GM19467 (cell line): ENCODE measurements around the gene GTF3C4.

Experiments used
- ATAC-seq: cut with Tn5 transposase; IDR thresholded peaks from one replicate; pipeline ENCODE4 v1.9.1; 2021; ENCODE audit warnings: mild to moderate bottlenecking, moderate library complexity; ENCODE audit not compliant: unreplicated experiment

GTF3C4 gene, protein sequence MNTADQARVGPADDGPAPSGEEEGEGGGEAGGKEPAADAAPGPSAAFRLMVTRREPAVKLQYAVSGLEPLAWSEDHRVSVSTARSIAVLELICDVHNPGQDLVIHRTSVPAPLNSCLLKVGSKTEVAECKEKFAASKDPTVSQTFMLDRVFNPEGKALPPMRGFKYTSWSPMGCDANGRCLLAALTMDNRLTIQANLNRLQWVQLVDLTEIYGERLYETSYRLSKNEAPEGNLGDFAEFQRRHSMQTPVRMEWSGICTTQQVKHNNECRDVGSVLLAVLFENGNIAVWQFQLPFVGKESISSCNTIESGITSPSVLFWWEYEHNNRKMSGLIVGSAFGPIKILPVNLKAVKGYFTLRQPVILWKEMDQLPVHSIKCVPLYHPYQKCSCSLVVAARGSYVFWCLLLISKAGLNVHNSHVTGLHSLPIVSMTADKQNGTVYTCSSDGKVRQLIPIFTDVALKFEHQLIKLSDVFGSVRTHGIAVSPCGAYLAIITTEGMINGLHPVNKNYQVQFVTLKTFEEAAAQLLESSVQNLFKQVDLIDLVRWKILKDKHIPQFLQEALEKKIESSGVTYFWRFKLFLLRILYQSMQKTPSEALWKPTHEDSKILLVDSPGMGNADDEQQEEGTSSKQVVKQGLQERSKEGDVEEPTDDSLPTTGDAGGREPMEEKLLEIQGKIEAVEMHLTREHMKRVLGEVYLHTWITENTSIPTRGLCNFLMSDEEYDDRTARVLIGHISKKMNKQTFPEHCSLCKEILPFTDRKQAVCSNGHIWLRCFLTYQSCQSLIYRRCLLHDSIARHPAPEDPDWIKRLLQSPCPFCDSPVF

DNA sequence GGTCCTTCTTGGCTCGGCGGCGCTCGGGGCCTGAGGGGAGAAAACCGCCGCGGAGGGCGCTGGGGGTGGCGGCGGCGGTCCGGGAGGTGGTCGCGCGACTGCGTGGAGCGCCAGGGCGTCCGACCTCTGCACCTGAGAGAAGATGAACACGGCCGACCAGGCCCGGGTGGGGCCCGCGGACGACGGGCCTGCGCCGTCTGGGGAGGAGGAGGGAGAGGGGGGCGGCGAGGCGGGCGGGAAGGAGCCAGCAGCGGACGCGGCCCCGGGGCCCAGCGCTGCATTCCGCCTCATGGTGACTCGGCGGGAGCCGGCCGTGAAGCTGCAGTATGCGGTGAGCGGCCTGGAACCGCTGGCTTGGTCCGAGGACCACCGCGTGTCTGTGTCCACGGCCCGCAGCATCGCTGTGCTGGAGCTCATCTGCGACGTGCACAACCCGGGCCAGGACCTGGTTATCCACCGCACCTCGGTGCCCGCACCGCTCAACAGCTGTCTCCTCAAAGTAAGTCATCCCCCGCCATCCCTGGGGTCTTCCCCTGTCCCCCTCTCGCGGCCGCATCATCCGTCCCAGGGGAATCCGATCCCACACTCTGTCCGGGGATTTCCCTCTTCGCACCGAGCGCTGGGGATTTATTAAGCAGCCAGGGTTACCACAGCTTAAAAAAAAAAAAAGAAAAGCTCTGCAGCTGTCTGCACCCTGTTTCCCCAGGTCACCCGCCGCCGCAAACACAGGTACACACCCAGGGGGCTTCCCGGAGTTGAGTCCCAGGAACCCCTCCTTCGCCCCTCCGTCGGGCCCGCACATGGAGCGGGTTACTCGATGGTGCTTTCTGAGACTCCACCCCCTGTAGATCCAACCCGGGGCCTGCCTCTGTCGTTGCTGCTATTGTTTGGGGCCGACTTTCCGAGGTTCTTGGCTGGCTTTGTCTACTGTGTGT is at the start of gene GTF3C4:
Gene GTF3C4 (plus strand): TSS at position 8 of the 935 bp plus-strand sequence. CDS start 135 bp downstream, at position 143.
- ATAC-seq, result peak; percentile 22

DNA sequence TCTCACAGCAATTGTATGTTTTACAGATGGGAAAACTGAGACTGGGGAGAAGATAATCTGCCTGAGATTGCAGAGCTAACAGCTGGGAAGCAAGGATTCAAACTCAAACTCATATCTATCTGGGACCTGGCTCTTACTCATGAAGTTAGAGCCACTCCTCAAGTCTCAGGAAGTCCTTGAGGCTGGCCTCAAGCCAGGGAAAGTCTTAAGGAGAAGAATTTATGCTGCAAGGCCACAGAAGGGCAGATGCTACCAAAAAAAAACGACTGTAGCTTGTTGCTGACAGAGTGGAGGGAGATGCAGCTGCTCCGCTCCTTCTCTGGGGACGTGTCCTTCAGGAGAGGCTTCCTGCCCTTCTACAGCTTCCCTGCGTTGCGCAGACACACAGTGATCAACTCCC is 48.1 kb upstream of the GTF3C4 start:
- no peak for ATAC-seq

DNA sequence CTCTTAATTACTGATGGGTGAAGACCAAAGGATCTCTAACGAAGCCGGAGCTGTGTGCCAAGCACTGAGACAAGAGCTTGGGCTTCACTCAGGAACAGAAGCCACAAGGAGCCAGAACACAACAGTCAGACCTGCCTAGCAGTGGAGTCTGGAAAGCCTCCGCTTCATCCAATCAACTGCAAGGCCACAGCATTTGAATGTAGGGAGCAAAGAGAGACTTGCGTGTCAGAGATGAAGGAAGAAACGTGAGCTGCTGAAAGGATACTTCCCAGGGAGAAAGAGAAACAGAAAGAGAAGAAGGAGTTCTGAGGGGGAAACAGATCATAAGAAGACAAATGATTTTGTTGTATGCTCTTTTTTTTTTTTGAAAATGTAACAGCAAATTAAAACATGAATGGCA is 44.0 kb upstream of the GTF3C4 start:
- no peak for ATAC-seq

DNA sequence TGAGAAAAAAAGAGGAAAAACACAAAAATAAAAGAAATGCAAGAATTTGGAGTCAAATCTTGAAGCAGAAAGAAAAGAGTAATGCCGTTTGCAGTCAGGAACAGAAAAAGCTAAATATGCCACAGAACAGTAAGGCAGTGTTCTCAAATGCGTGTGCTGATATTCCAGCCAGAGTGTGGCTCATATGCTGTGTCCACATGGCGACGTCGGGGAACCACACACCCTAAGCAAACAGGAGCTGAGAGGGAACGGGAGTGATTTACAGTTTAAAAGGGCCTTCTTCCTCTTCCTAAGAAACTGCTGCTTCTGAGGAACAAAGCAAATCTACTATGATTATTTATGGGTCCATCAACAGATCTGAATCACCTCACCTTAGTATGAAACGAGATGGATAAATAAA is 43.2 kb upstream of the GTF3C4 start:
- no peak for ATAC-seq

DNA sequence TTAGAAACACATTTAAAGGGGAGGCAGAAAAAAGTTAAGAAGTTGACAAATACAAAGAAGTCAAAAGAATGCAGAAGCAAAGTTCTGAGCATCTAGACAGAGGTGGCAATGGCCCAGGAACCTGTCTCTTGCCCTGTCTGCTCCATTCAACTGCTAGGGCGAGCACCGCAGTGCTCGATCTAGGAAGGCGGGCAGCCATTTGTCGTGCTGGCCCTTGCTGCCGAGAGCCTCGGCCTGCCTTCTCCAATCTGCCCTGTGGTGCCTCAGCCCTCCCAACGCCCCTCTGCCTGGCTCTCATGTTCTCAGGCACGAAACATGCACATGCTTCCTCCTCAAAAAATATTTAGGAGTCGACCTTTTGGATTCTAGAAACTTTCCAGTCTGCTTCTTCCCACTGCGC is 42.7 kb upstream of the GTF3C4 start:
- ATAC-seq, result no peak

DNA sequence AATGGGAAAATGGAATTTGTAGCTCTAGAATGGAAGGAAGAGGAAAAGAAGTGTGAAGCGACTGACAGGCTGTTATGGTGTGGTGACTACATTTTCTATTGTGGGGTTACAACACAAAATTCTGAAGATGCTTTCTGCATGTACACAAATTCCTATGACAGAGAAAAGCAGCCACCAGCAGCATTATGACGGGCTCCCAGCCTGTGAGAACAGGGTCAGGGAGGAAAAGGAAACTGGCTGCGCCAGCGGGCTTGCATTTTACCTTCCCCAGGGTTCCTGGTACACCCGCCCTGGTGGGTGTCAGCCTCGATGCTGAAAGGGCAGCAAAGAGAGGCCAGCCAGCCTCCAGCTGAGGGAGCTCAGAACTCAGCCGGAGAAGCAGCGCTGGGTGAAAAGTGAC is 41.5 kb upstream of the GTF3C4 start:
- no peak for ATAC-seq

DNA sequence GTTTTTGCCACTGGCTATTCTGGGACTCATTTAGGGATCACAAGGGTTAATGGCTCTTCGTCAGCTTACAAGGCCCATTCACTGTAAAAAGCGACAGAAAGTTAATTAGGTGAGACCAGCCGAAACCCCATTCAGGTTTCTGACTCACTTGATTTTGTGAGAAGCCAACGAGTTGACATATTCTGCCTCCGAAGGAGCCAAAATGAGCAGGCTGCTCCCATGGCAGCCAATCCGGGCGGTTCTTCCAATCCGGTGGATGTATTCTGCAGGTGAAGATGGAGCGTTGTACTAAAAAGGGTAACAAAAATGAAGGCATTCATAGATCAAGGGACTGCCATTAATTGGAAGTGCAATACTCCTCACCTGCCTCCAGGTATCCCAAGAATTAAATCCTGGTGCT is 40.1 kb upstream of the GTF3C4 start:
- ATAC-seq, result no peak

DNA sequence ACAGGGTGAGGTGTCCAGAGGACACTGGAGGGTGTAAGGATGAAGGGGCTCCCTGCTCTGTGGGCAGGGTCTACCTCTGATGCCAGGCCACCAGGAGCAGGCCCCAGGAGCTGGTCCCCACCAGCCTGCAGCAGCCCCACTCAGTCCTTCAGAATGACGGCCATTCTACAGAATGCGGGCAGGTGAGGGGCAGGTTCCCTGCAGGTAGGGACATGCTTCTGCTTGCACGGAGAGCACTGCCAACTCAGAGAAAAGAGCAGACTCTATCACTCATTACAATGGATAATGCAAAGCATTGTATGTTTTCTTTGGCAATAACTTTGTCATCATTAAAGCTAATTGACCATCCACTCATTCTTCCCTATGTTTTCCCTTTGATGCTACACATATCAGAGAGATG is 39.5 kb upstream of the GTF3C4 start:
- no peak for ATAC-seq

DNA sequence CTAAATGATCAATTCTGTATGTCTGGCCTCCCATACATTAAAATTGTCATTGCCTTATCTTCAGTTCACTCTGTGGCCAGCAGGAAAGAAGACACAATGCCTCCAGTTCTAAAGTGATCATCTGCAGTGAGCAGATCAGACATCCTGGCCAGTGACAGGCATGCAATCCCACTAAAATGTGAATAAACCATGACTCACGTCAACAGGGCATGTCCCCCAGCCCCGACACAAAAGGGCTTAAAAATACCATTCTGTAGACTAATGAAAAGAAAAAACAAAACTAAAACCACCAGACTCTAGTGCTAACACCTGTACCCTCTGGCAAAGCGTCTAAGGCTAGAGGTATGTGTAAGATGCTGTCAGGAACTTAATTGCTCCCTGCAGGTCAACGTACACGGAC is 39.0 kb upstream of the GTF3C4 start:
- ATAC-seq, result no peak

DNA sequence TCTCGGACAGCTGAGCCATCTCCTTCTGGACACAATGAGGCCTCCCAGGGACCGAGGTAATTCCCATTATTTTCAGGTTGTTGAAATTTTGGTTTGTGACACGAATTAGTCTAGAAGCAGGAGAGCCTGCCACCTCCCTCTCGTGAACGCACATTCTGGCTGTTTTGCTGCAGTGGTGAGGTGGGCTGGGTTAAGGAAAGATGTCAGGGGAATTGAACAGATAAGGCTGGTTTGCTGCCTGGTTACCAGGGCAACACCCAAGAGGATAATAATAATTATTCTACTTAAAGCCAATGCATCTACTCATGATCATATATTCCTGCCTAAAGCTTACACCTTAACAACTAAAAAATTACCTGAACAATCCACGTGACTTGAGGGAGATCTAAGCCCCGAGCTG is 38.6 kb upstream of the GTF3C4 start:
- ATAC-seq, result no peak

DNA sequence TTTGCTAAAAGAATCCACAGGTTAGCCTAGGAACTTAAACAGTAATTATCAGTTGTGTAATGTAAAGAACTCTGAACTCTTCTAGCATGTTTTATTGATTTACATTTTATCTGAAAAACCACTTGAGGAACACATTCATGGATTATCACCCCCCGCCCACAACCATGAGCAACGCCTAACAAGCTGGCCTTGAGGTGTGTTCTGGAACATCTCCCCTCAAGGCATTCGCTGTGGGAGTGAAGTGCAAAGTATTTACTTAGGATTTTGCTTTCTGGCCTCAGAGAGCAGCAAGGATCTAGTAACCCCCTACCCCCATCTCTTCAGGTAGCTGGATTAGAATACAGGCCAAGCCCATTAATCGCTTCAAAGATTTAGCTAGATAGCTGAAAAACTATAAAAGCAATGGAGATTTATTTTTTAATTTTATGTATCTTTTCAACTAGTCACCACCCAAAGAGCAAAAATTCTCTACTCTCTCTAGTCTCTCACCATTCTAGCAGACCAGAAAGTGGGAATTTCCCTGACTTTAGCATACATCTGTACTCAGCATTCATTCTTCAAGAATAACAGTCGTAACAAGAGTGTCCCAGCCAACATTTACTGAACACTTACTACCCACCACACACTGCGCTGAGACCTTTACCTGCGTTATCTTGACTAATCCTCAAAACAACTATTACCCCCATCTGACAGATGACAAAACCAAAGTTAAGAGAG is 37.7 kb upstream of the GTF3C4 start:
- no peak for ATAC-seq

DNA sequence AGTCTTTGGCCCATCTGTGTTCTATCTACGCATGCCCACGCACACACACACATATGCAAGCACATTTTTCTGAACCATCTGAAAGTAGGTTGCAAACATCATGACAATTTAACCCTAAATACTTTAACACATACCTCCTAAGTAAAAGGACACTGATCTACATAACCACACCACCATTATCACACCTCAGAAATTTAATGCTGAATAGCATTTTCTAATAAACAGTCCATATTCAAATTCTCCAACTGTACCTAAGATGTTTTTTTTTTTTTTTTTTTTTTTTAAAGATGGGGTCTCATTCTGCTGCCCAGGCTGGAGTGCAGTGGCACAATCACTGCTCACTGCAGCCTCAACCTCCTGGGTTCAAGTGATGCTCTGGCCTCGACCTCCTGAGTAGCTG is 35.9 kb upstream of the GTF3C4 start:
- no peak for ATAC-seq

DNA sequence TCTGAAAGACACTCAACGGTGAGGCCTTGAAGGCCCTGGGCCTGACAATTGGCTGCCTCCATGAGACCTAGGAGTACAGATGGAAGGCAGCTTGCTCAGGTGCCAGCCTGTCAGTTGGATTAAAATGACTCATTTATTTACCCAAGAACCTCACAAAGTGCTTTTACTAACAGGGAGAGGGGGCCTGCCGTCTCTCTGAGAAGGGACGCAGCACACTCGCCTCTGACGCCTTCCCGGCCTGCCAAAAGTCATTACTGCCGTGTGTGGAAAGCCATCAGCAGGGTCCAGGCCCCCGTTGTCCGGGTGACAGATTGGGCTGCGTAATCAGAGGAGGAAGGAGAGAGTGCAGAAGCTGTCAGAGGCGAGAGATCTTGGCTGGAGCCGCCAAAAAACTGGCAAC is 32.9 kb upstream of the GTF3C4 start:
- no peak for ATAC-seq

DNA sequence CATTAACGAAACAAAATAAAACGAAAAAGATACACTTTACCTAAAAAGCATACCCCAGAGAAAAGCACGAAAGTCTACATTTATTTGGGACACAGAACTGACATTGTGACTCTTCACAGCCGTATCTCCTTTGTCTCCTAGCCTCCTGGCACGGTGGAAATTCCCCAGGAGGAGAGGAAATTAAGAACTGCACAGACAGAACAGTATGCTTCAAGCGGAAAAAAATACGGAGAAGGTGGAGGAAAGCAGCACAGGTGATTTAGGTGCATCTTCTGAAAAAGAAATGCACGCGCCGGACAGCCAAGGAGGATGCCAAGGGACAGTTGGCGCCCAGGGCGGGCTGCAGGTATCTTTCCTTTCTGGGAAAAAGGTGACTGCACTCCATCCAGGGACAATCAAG is 32.5 kb upstream of the GTF3C4 start:
- no peak for ATAC-seq

DNA sequence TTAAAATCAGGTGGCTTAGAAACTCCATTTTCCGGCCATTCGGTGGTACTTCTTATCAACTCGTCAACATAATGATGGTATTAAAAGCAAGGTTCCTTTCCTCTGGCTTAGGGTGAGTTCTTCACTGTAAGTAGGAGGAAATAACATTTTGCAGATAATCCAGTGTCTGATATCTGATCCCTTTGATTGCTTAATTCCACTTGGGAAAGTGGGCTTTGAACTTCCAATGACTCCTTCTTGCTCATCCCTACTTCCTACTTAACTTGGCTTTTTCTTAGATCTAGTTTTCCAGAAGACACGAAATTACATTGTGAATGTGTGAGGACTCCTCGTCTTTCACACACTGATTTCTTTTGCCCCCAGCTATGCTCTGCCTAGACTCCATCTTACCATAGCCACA is 32.0 kb upstream of the GTF3C4 start:
- ATAC-seq, result no peak

DNA sequence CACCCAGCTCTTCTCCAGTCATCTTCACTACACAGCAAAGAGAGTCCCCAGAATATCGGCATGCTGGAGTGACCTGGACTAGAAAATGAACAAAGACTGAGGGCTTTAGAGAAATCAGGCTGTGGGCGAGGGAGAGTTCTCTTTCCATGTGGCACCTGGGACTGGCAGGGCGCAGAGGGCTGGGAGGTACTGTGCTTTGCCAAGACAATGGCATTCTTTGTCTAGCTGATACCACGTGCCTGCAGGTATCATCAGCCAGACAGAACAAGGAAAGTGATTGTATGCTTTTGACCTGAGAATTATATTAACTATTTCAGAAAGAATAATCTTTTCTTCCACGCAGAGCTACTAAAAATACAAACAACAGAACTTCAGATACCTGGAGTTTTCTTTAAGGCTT is 30.9 kb upstream of the GTF3C4 start:
- ATAC-seq, result no peak

DNA sequence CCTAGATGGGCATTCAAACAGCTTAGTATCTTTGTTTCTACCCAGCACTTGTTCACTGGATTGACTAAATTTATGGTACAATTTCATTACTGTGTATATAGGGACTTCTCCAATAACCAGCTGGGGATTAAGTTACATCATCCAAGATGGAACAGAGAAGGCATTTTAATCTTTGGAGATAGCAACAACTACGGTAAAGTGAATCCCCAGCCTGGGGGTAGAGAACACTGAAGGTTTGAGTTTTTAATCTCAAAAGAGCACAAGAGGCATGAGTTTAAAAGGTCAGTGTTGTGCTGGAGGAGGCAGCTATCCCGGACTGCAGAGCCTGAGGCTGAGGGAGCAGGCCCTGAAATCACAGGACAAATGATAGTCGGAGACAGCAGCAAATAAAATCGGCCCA is 29.0 kb upstream of the GTF3C4 start:
- ATAC-seq, result no peak

DNA sequence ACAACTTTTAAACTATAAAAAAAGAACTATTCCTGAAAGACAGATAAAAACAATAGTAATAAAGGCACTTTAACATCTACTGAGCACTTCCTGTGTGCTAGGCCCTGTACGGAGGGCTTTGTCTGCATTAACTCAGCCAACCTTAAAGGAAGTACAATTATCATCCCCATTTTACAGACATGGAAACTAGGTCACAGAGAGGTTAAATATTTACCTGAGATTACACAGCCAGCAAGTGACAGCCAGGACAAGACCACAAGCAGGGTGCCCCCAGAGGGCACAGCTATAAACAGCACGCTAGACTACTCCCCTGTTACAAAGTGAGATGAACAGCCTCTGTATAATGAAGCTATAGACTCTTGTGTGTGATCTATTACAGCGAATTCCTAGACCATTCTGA is 26.0 kb upstream of the GTF3C4 start:
- ATAC-seq, result no peak

DNA sequence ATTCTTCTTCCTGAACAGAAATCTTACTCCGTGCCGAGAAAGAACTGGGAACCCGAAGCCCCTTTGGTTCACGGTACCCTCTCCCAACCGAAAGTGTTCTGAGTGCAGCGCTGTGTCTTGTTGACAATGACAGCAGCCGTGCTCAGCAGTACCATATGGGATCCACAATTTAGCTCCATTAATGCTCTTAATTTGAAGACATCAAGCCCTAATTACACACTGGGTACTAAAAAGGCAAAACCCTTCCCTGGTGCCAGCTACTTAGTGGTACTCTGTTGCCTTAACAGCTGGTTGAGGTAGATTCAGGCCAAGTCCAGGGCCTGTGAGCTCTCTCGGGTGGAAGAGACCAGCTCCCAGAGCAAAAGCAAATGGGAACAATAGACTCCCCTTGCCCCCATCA is 25.0 kb upstream of the GTF3C4 start:
- no peak for ATAC-seq

DNA sequence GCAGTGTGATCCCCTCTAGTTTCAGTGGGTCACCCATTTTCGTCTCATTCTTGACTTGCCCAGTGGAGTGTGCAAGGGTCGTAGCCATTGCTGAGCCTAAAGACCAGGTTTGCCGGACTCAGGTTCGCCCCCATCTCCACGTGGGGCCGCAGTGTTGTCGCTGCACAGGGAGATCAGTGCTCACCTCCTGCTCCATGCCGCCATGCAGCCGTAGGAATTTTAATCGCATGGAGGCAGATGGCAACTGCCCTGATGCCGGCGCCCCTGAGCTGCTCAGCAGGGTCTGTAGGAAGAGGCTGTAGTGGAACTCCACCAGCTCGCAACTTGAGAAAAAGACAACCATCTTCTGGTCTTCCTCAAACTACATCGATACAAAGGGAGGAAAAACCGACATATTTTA is 24.6 kb upstream of the GTF3C4 start:
- ATAC-seq, result no peak

DNA sequence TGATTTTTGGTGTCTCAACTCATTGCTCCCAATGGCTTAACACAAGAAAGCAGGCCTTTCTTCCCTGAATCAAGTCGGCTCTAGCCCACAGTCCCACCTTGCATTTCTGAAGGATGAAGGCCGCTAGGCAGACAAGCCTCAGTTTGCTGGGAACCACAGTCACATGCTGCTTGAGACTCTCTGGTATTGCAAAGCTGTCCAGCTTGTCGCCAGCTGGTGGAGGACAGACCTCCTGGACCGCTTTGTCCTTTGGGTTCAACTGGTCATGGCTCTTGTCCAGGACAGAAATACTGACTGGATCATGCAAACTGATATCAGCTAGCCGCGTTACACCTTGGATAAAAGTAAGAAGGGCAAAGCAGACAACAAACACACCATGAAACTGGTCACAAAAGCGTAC is 23.5 kb upstream of the GTF3C4 start:
- no peak for ATAC-seq
